ENCODE results near the gene THAP4.

Gene THAP4

DNA sequence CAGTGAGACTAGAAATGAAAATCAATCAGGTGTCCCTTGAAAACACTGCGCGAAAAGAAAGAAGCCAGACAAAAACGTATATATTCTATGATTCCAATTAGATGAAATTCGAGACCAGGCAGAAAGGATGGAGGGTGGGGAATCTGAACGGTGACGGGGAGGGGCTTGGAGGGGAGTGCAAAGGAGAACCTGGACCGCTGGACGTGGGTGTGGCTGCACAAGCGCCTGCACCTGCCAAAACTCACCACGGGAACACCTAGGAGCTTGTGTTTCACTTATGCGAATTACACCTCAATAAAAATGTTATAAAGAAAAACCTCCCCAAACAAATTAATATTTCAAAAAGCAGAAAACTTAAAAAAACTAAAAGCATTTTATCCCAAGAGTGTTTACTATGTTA lies 21.9 kb downstream of the THAP4 start:
- no peak for DNase-seq
- no peak overlapping the region for H3K4me3 ChIP-seq (ENCODE audit: low read depth, low read length)
- TF ChIP-seq, protein P1, sequence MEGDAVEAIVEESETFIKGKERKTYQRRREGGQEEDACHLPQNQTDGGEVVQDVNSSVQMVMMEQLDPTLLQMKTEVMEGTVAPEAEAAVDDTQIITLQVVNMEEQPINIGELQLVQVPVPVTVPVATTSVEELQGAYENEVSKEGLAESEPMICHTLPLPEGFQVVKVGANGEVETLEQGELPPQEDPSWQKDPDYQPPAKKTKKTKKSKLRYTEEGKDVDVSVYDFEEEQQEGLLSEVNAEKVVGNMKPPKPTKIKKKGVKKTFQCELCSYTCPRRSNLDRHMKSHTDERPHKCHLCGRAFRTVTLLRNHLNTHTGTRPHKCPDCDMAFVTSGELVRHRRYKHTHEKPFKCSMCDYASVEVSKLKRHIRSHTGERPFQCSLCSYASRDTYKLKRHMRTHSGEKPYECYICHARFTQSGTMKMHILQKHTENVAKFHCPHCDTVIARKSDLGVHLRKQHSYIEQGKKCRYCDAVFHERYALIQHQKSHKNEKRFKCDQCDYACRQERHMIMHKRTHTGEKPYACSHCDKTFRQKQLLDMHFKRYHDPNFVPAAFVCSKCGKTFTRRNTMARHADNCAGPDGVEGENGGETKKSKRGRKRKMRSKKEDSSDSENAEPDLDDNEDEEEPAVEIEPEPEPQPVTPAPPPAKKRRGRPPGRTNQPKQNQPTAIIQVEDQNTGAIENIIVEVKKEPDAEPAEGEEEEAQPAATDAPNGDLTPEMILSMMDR (IDR thresholded peaks at IDR 0.05; ENCODE audit: low read depth, low read length), result no peak
- H3K9me3 ChIP-seq (ENCODE audit: severe bottlenecking), result no peaks in the 10 kb centered on the region
- no peak overlapping the region for H3K27ac ChIP-seq
- peaks cover 4% of the 10 kb centered on the region for H3K36me3 ChIP-seq
- no peaks in the 10 kb centered on the region for H3K27me3 ChIP-seq (ENCODE audit: insufficient read depth, low read depth, severe bottlenecking)

DNA sequence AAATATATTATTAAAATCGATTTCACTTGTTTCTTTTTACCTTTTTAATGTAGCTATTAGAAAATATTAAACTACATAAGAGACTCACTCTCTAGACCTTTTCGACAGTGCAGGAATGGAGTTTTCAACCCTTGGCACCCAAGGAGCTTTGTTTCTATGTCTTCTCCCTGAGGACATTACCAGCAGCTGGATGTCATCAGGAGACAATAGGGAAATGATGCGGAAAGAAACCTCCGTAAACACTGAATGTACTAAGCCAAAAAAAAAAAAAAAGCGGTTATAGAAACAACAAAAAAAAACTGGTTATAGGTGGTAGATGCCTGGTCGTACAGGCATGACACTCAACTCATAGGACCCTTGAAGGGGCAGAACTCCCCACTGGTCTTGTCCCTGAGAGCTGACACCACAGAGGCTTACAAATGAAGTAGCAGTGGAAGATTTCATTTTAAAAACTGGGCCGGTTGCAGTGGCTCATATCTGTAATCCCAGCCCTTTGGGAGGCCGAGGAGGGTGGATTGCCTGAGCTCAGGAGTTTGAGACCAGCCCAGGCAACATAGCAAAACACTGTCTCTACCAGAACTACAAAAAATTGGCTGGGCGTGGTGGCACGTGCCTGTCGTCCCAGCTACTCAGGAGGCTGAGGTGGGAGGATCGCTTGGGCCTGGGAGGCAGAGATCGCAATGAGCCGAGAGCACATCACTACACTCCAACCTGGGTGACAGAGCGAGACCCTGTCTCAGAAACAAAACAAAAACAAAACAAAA lies 23.8 kb downstream of the THAP4 start:
- no peak overlapping the region for H3K27ac ChIP-seq
- TF ChIP-seq, protein P1 (IDR thresholded peaks at IDR 0.05; ENCODE audit: low read depth, low read length), result no peak
- no peak for DNase-seq

DNA sequence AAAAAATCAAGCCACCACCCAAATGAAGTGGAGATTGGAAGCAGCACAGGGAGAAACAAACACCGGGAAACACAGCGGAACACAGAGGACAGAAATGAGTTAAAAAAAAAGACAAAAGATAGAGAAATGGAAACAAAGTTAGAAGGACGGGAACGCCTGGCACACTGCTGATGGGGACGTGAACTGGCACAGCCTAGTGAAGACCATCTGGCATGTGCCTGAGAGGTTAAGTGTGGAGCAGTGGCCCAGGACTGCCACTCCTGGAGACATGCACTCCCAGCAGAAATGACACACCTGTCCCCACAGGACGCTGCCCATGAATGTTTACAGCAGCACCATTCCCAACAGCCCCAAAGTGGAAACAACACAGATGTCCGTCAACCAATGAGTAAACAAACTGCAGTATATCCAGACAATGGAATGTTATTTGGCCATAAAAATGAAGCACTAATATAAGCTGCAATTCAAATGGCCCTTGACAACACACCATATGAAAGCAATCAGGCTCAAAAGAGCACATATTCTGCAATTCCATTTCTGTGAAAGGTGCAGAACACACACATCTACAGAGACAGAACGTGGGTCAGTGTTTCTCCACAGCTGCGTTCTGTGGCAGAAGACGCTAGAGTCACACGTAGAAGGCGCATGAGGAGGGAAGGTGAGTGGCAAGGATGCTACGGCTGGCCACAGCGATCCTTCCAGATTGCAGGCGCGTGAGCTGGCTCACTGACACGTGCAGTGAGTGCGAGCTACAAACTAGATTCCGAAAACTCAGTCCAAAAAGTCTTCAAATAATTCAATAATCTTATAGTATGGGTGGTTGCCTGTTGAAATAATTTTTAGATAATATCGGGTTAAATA lies 24.6 kb downstream of the THAP4 start:
- no peak for DNase-seq
- Histone ChIP-seq H3K9me3 (ENCODE audit: severe bottlenecking) (no peaks in the 10 kb centered on the region), H3K36me3 (peaks cover 7% of the 10 kb centered on the region), H3K27ac (no peak overlapping the region), H3K27me3 (ENCODE audit: insufficient read depth, low read depth, severe bottlenecking) (no peaks in the 10 kb centered on the region), H3K4me3 (ENCODE audit: low read depth, low read length) (no peak overlapping the region)
- TF ChIP-seq, protein P1 (IDR thresholded peaks at IDR 0.05; ENCODE audit: low read depth, low read length), result no peak

More for the DNA sequence above, 23.8 kb downstream of the THAP4 start:
- Histone ChIP-seq H3K27me3 (ENCODE audit: insufficient read depth, low read depth, severe bottlenecking) (no peaks in the 10 kb centered on the region), H3K4me3 (ENCODE audit: low read depth, low read length) (no peak overlapping the region), H3K36me3 (peaks cover 11% of the 10 kb centered on the region), H3K9me3 (ENCODE audit: severe bottlenecking) (no peaks in the 10 kb centered on the region)

DNA sequence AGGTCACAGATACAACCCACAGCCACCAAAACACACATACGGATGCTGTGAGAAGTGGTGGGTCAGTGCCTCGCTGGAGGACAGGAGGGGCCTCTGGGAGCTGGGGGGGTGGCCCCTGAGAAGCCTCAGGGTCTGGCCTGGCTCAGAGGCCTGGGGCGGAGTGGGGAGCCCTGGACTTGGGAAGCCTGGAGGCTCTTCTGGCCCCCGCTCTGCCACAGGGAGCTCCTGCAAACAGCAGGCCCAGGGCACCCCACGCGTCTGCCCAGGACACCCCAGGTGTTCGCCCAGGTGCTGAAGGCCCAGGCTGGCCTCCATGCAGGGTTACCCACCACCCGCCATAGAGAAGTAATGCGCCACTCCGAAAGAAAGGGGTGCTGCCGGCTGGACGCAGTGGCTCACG lies 25.9 kb downstream of the THAP4 start:
- no peak for DNase-seq

DNA sequence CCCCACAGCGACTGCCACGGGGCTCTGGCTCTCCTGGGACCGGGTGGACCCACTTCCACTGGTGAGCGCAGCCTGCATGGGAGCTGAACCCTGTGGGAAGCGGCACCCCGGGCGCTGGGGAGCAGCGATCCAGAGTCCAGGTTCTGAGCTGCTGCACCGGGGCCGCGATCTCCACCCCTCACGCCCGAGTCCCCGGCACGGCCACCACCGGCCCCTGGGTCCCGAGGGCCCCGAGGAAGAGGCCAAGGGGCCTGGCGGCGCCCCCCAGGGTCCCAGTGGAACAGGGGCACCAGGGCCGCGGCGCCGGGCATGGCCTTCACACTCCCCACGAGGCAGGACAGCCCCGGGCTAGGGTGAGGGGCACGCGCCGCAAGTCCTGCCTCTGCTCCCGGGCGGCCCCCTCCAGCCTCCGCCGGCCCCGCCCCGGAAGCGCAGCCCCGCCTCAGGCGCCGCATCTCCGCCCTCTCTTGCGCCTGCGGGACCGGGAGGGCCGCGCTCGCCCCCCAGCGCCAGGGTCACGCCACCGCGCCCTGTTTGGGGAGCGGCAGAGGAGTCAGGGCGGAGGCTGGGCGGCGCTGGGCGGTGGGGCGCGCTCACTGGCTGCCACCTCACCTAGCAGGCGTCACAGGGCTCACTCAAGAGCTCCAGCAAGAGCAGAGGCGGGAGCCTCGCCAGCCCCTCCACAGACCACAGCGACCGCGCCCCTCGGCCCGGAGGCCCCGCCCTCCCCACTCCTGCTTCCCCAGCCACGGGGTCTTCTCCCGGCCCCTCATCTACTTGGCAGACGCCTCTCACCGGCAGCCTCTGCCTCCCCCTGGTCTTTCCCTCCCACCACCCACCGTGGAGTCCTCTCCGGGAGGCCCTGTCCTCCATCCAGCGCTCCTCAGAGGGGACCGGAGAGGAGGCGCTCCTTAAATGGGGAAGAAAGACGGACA lies 26.8 kb downstream of the THAP4 start:
- no peaks in the 10 kb centered on the region for H3K27me3 ChIP-seq (ENCODE audit: insufficient read depth, low read depth, severe bottlenecking)
- no peak for DNase-seq
- H3K9me3 ChIP-seq (ENCODE audit: severe bottlenecking), result no peaks in the 10 kb centered on the region
- H3K4me3 ChIP-seq (ENCODE audit: low read depth, low read length), result no peak overlapping the region
- peaks cover 17% of the 10 kb centered on the region for H3K36me3 ChIP-seq
- no peak overlapping the region for H3K27ac ChIP-seq
- TF ChIP-seq, protein P1 (IDR thresholded peaks at IDR 0.05; ENCODE audit: low read depth, low read length), result no peak

More for the DNA sequence above, 25.9 kb downstream of the THAP4 start:
- no peak overlapping the region for H3K4me3 ChIP-seq (ENCODE audit: low read depth, low read length)
- H3K27ac ChIP-seq, result no peak overlapping the region
- peaks cover 13% of the 10 kb centered on the region for H3K36me3 ChIP-seq
- H3K27me3 ChIP-seq (ENCODE audit: insufficient read depth, low read depth, severe bottlenecking), result no peaks in the 10 kb centered on the region
- H3K9me3 ChIP-seq (ENCODE audit: severe bottlenecking), result no peaks in the 10 kb centered on the region
- TF ChIP-seq, protein P1 (IDR thresholded peaks at IDR 0.05; ENCODE audit: low read depth, low read length), result no peak

Measured in WERI-Rb-1 (cell line).